ENCODE data around the gene CDC27.
"Not testable (repeated sequence)": the region's sequence is repeated elsewhere in the genome, so short reads cannot be mapped to it uniquely, and the experiment has no call there.

CDC27 gene

DNA sequence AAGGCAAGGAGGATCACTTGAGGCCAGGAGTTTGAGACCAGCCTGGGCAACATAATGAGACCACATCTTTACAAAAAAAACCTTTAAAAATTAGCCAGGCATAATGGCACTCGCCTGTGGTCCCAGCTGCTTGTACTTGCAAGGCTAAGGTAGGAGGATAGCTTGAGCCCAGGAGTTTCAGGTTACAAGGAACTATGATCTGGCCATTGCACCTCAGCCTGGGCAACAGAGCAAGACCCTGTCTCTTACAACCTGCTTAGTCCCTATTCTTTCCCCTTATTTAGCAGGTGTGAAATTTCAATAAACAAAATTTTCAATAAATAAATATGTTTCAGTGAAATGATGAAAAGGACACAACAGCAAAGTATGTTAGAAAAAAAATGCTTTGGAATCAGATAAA, 114.7 kb downstream of the CDC27 start:
- not testable (repeated sequence) for H3K4me3 Mint-ChIP-seq; DNase-seq; H3K27ac Mint-ChIP-seq; ATAC-seq (replicated peaks); H3K9me3 Mint-ChIP-seq; H3K27me3 Mint-ChIP-seq
- Mint-ChIP-seq H3K36me3 (peaks cover 9 to 11% of the 10 kb centered on the region in 2 donors), H3K4me1 (peaks cover 14 to 40% of the 10 kb centered on the region in 2 donors)

- H3K9me3 Mint-ChIP-seq; DNase-seq; ATAC-seq (replicated peaks): not testable (repeated sequence)
Observed at GRCh38 chr17:47073629-47074028, 115.5 kb downstream of the CDC27 start.

GRCh38 chr17:47072886-47073285, 116.2 kb downstream of the CDC27 start:
- ATAC-seq (replicated peaks) (no peak), DNase-seq (no peak)
- Mint-ChIP-seq H3K4me3 (no peak overlapping the region), H3K27me3 (no peaks in the 10 kb centered on the region), H3K9me3 (no peaks in the 10 kb centered on the region), H3K36me3 (peaks cover 13 to 18% of the 10 kb centered on the region in 2 donors), H3K4me1 (peaks cover 20 to 44% of the 10 kb centered on the region in 2 donors), H3K27ac (peak overlapping the region; percentile 27)

More at GRCh38 chr17:47073629-47074028, 115.5 kb downstream of the CDC27 start:
- not testable (repeated sequence) for H3K27me3 Mint-ChIP-seq, H3K27ac Mint-ChIP-seq, H3K4me3 Mint-ChIP-seq
- Mint-ChIP-seq H3K36me3 (peaks cover 10 to 15% of the 10 kb centered on the region in 2 donors), H3K4me1 (peaks cover 16 to 44% of the 10 kb centered on the region in 2 donors)

DNA sequence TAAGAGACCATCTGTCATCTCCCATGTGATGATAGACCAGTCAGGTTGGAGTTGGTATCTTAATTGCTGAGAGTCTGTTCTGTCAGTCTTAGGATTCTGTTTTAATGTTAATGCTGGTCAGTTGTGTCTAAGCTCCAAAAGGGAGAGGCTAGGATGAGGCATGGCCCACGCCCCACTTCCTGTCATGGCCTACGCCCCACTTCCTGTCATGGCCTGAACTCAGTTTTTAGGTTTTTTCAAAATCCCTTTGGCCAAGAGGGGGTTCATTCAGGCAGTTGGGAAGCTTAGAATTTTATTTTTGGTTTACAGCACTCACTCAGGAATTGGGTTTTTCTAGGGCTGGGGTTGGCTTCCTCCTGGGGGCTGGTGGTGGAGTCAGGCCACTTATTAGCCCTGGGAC, 117.9 kb downstream of the CDC27 start:
- H3K4me3 Mint-ChIP-seq; H3K27me3 Mint-ChIP-seq; H3K9me3 Mint-ChIP-seq; ATAC-seq (replicated peaks); DNase-seq: not testable (repeated sequence)
- Mint-ChIP-seq H3K27ac (peak overlapping the region; percentile 9), H3K4me1 (peaks cover 29 to 57% of the 10 kb centered on the region in 2 donors), H3K36me3 (peaks cover 15 to 19% of the 10 kb centered on the region in 2 donors)

DNA sequence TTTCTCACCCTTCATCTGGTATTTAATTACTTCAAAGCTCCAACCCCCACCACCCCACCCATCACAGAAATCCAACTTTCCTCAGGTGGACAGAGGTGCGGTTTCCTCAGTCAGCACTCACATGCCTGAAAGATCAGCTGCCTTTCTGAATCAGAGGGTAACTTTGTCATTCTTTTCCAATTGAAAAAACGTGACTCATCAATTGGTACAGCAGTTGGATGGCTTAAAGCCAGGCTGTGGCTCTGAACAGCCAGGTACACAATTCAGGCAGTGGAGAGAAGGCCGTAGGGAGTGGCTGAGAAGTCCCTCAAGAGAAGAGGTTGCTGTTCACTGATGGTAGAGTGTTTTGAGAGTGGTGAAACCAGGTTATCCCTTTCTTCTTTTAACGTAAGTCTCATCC, 118.8 kb downstream of the CDC27 start:
- H3K4me1 Mint-ChIP-seq = peaks cover 30 to 60% of the 10 kb centered on the region in 2 donors
- DNase-seq; ATAC-seq (replicated peaks); H3K27ac Mint-ChIP-seq; H3K4me3 Mint-ChIP-seq; H3K27me3 Mint-ChIP-seq; H3K9me3 Mint-ChIP-seq: not testable (repeated sequence)
- peaks cover 15 to 23% of the 10 kb centered on the region in 2 donors for H3K36me3 Mint-ChIP-seq

All from stimulated activated naive B cell treated with anti-CD40 and anti-IgM and Interleukin-4, amounts not matched to agents 10 μg/mL and 1 μg/mL and 100 μg/mL, for 72 hours (primary cell).